ENCODE results near the gene CMTM2.
"Not testable (repeated sequence)": the region's sequence is repeated elsewhere in the genome, so short reads cannot be mapped to it uniquely, and the experiment has no call there.

The CMTM2 gene

GRCh38 chr16:66553223-66553622 is 26.0 kb upstream of the CMTM2 start:
- DNase-seq, result no peak

- DNase-seq, result no peak
These were observed 25.2 kb upstream of the CMTM2 start for GRCh38 chr16:66554021-66554420.

- DNase-seq, result no peak
These were observed 24.8 kb upstream of the CMTM2 start for GRCh38 chr16:66554495-66554894.

GRCh38 chr16:66560107-66560506 is 19.2 kb upstream of the CMTM2 start:
- DNase-seq, result no peak

- DNase-seq, result no peak
These were observed 17.7 kb upstream of the CMTM2 start for GRCh38 chr16:66561381-66562080.

GRCh38 chr16:66562409-66562808 is 16.9 kb upstream of the CMTM2 start:
- DNase-seq, result no peak

GRCh38 chr16:66562986-66563385 is 16.3 kb upstream of the CMTM2 start:
- DNase-seq, result no peak

GRCh38 chr16:66563574-66564334 is 15.5 kb upstream of the CMTM2 start:
- DNase-seq, result no peak

- DNase-seq, result no peak
These were observed 13.0 kb upstream of the CMTM2 start, which contains the start of gene CMTM1 for GRCh38 chr16:66566051-66566901. TSS of gene CMTM1 (plus strand) at chr16:66566439. CDS start at chr16:66566514, 75 bp downstream.

GRCh38 chr16:66567270-66567669 is 12.0 kb upstream of the CMTM2 start:
- DNase-seq, result not testable (repeated sequence)

- DNase-seq, result no peak
These were observed 10.9 kb upstream of the CMTM2 start for GRCh38 chr16:66568355-66568754.

GRCh38 chr16:66569131-66569530 is 10.1 kb upstream of the CMTM2 start:
- DNase-seq, result no peak

- no peak for DNase-seq
These were observed 9.3 kb upstream of the CMTM2 start for GRCh38 chr16:66569827-66570405.

GRCh38 chr16:66572356-66572755 is 6.9 kb upstream of the CMTM2 start:
- no peak for DNase-seq

- no peak for DNase-seq
These were observed 5.2 kb upstream of the CMTM2 start for GRCh38 chr16:66574081-66574480.

- DNase-seq, result no peak
These were observed 4.7 kb upstream of the CMTM2 start for GRCh38 chr16:66574531-66574930.

GRCh38 chr16:66575060-66575459 is 4.2 kb upstream of the CMTM2 start:
- DNase-seq, result no peak

- DNase-seq, result no peak
These were observed 3.0 kb upstream of the CMTM2 start for GRCh38 chr16:66576296-66576695.

- no peak for DNase-seq
These were observed 1.4 kb downstream of the CMTM2 start for GRCh38 chr16:66580605-66581209.

- DNase-seq, result no peak
These were observed 2.1 kb downstream of the CMTM2 start for GRCh38 chr16:66581246-66581952.

- no peak for DNase-seq
These were observed 6.4 kb downstream of the CMTM2 start for GRCh38 chr16:66585481-66586239.

Data from NCI-H2081 (cell line).